ENCODE data around the gene TLR6. TPM values are rescaled to one million over a fixed set of nuclear protein-coding genes. Genes with fewer than 3 reads are reported as not detected.

TLR6 gene
- total and polyA plus RNA-seq, 2 of the 8 experiments (the other 6 are each of a cell fraction or from before 2014, with no cell fraction given), result 0.02 to 0.09 TPM

- no peaks in the 10 kb centered on the region for H3K79me2 ChIP-seq (ENCODE audit: control insufficient read depth in 1 of 2, insufficient read depth in 2 of 2, low read length in 2 of 2)
- no peak overlapping the region for H2BK12ac ChIP-seq (ENCODE audit: low read depth, low read length)
- H3K27ac ChIP-seq (ENCODE audit: low read depth, low read length), result no peak overlapping the region
- DNase-seq (ENCODE audit: low read depth in 1 of 2, low spot score in 2 of 2), result no peak
- WGBS, 2 experiments (ENCODE audit: extremely low coverage in 1 of 2, insufficient coverage in 1 of 2, insufficient read length in 1 of 2, insufficient replicate concordance in 2 of 2, low coverage in 1 of 2, low lambda C conversion rate in 2 of 2, missing lambda C conversion rate in 1 of 2), result 90% methylated on average over 5 of the region's 5 CpGs; no CpG with 5 or more reads in 1 of the 2 experiments
- H2AFZ ChIP-seq (ENCODE audit: low read length), result no peak overlapping the region
- no peak for FAIRE-seq
- no peak overlapping the region for H2AK5ac ChIP-seq (ENCODE audit: low read depth, low read length)
- H3K14ac ChIP-seq (ENCODE audit: insufficient read length), result no peak overlapping the region
- no peak overlapping the region for H4K91ac ChIP-seq (replicated peaks; ENCODE audit: insufficient read length, low read length)
- H3K36me3 ChIP-seq (ENCODE audit: control insufficient read depth in 2 of 4, insufficient read depth in 4 of 4, low read length in 3 of 4), result no peaks in the 10 kb centered on the region
- H2BK120ac ChIP-seq (replicated peaks; ENCODE audit: low read depth, low read length), result no peak overlapping the region
- no peak overlapping the region for H3K4me2 ChIP-seq (ENCODE audit: insufficient read depth in 1 of 2, low read depth in 2 of 2, low read length in 2 of 2)
- no peaks in the 10 kb centered on the region; a peak in 1 of 4 replicates for H3K9me3 ChIP-seq (ENCODE audit: insufficient read depth in 2 of 2, low read depth in 1 of 2, low read length in 1 of 2)
- H4K5ac ChIP-seq (ENCODE audit: insufficient read length, low read depth, low read length), result no peak overlapping the region
- H3K79me1 ChIP-seq (ENCODE audit: low read depth, low read length), result no peaks in the 10 kb centered on the region
- no peaks in the 10 kb centered on the region for H3K23me2 ChIP-seq (ENCODE audit: low read depth, low read length)
- no peak overlapping the region for H3K56ac ChIP-seq (replicated peaks; ENCODE audit: insufficient read length, low read depth, low read length)
- H3K9ac ChIP-seq (replicated peaks in 1 of 4; ENCODE audit: extremely low read depth in 1 of 4, low read depth in 3 of 4, low read length in 3 of 4), result no peak overlapping the region
- H3K18ac ChIP-seq (ENCODE audit: extremely low read depth, low read length), result no peak overlapping the region
- no peaks in the 10 kb centered on the region for H4K20me1 ChIP-seq (replicated peaks in 1 of 2; ENCODE audit: control insufficient read depth in 1 of 2, insufficient read depth in 2 of 2, low read length in 2 of 2)
- no peak overlapping the region for H2BK20ac ChIP-seq (ENCODE audit: low read length)
- POLR2A ChIA-PET (ENCODE audit: partially characterized antibody), result no interaction called here
- H3K4me1 ChIP-seq (replicated peaks in 1 of 4; ENCODE audit: control insufficient read depth in 3 of 4, insufficient read depth in 4 of 4, low read length in 3 of 4), result no peaks in the 10 kb centered on the region
- H3K27me3 ChIP-seq (replicated peaks in 1 of 4; ENCODE audit: control insufficient read depth in 3 of 4, extremely low read depth in 1 of 4, insufficient read depth in 3 of 4, low read length in 3 of 4), result no peaks in the 10 kb centered on the region
- no peak overlapping the region for H3K23ac ChIP-seq (ENCODE audit: insufficient read length)
- no peak overlapping the region for H3K4me3 ChIP-seq (ENCODE audit: extremely low read depth in 1 of 4, insufficient read depth in 2 of 4, low read depth in 3 of 4, low read length in 4 of 4)
- no peak overlapping the region for H2BK15ac ChIP-seq (ENCODE audit: low read length)
- no peak overlapping the region for H4K8ac ChIP-seq (ENCODE audit: extremely low read depth, insufficient read depth, low read length)
- no peak overlapping the region for H3K4ac ChIP-seq (replicated peaks; ENCODE audit: insufficient read length, low read depth, low read length)
- H2BK5ac ChIP-seq (ENCODE audit: low read depth, low read length), result no peak overlapping the region
- CTCF ChIA-PET (ENCODE audit: partially characterized antibody), result interaction anchor here (0.7 to 4.9 kb wide), 12 partner anchors 9 to 316 kb away, joined by 3 to 38 read pairs (median 4); no protein-coding TSS in a partner anchor
- TF ChIP-seq RAD21 (IDR thresholded peaks at IDR 0.05 in 1 of 2, conservative IDR thresholded peaks at IDR 0.05 in 1 of 2; ENCODE audit: low read depth in 2 of 2, low read length in 2 of 2), result no peak
- no peak for TF ChIP-seq CBX5 (IDR thresholded peaks at IDR 0.05; ENCODE audit: low read depth, low read length)
- TF ChIP-seq GTF2F1 (IDR thresholded peaks at IDR 0.05; ENCODE audit: borderline replicate concordance, low read depth, low read length), result no peak
- no peak for TF ChIP-seq POU5F1 (IDR thresholded peaks at IDR 0.05; ENCODE audit: low read depth, low read length)
- no peak for TF ChIP-seq SRF (IDR thresholded peaks at IDR 0.05; ENCODE audit: low read depth, low read length)
- no peak for TF ChIP-seq YY1 (IDR thresholded peaks at IDR 0.05; ENCODE audit: low read depth, low read length)
- no peak for TF ChIP-seq BRCA1 (IDR thresholded peaks at IDR 0.05; ENCODE audit: low read depth, low read length)
- no peak for TF ChIP-seq E2F6 (IDR thresholded peaks at IDR 0.05)
- TF ChIP-seq EGR1 (IDR thresholded peaks at IDR 0.05; ENCODE audit: borderline replicate concordance, low read depth, low read length), result no peak
- no peak for TF ChIP-seq RNF2 (IDR thresholded peaks at IDR 0.05; ENCODE audit: borderline replicate concordance, low read depth, low read length, missing control alignments, poor library complexity, severe bottlenecking)
- no peak for TF ChIP-seq TBP (IDR thresholded peaks at IDR 0.05; ENCODE audit: low read depth, low read length)
- no peak for TF ChIP-seq HDAC6 (IDR thresholded peaks at IDR 0.05; ENCODE audit: low read depth, low read length)
- TF ChIP-seq TCF12 (IDR thresholded peaks at IDR 0.05; ENCODE audit: low read depth, low read length), result no peak
- no peak for TF ChIP-seq POLR2A (IDR thresholded peaks at IDR 0.05; ENCODE audit: control extremely low read depth in 1 of 2, low read depth in 2 of 2, low read length in 2 of 2)
- no peak for TF ChIP-seq SIRT6 (IDR thresholded peaks at IDR 0.05; ENCODE audit: low read length)
Measured at GRCh38 chr4:38902221-38902620, 45.6 kb upstream of the TLR6 start.
